22Rv1 (cell line): ENCODE measurements around the gene FIZ1.

Source experiments
- CTCF ChIP-seq: fragments of 450-650 bp; IDR thresholded peaks from 2 replicates; pipeline ENCODE4 v1.5.1; 2017; ENCODE audit warnings: mild to moderate bottlenecking
- ZFX ChIP-seq: fragments of 450-650 bp; IDR thresholded peaks from 2 replicates; pipeline ENCODE4 v1.6.1; 2017; ENCODE audit warnings: antibody characterized with exemption, borderline replicate concordance

GRCh38 chr19:55591555-55591954, 7.8 kb downstream of the FIZ1 start:
- no peak for TF ChIP-seq CTCF
- TF ChIP-seq ZFX = no peak
